Esophagus muscularis mucosa (tissue), 4 donors: Measurements from ENCODE around the gene ALPK3.

Experiments
- EP300 ChIP-seq: sonication (generic); formaldehyde crosslinking; IDR thresholded peaks from one replicate; pipeline ENCODE4 v1.6.1; 2017; ENCODE audit warnings: antibody characterized with exemption
- POLR2A ChIP-seq: fragments of 450-650 bp; IDR thresholded peaks from one replicate; pipeline ENCODE4 v1.6.1; 2017; ENCODE audit warnings: antibody characterized with exemption, moderate library complexity, mild to moderate bottlenecking, low read depth
- TF ChIP-seq, protein P1 (sequence below), 3 experiments: fragments of 200-600 bp in 2 of 3; fragments of 450-650 bp in 1 of 3; sonication (generic) in 2 of 3; IDR thresholded peaks; one replicate each; pipeline ENCODE4 v1.5.1; 2017 to 2019; ENCODE audit warnings: antibody characterized with exemption in 3 of 3, mild to moderate bottlenecking in 2 of 3, moderate library complexity in 1 of 3

DNA sequence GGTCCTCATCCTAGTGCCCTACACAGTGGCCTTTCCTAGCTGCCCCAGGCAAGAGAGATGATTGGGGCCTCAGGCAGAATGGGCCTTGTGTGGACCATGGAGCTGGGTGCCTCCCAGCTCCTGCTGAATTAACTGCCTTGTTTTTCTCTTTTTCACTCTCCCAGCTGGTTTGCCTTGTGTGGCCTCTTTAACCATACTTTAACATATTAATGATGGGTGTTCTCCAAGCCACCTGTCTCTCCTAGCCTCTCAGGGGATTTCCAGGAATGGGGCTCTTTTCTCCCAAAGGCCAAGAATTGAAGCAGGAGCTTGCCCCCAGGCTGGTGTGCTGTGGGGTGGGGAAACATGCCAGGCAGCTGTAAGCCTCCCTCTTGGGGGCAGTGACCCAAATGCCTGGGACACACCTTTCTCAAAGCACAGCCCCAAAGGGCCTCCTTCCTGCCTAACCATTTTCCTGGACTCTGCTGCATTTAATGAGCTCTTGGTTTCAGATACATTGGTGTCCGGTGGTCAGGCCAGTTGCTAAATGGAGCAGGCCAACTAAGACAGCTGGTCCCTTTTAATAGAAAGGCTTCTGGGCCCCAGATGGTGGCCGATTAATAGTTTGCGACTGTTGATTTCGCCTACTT, 5.6 kb downstream of the ALPK3 start:
- TF ChIP-seq, protein P1, sequence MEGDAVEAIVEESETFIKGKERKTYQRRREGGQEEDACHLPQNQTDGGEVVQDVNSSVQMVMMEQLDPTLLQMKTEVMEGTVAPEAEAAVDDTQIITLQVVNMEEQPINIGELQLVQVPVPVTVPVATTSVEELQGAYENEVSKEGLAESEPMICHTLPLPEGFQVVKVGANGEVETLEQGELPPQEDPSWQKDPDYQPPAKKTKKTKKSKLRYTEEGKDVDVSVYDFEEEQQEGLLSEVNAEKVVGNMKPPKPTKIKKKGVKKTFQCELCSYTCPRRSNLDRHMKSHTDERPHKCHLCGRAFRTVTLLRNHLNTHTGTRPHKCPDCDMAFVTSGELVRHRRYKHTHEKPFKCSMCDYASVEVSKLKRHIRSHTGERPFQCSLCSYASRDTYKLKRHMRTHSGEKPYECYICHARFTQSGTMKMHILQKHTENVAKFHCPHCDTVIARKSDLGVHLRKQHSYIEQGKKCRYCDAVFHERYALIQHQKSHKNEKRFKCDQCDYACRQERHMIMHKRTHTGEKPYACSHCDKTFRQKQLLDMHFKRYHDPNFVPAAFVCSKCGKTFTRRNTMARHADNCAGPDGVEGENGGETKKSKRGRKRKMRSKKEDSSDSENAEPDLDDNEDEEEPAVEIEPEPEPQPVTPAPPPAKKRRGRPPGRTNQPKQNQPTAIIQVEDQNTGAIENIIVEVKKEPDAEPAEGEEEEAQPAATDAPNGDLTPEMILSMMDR (IDR thresholded peaks at IDR 0.05) = no peak
- no peak for TF ChIP-seq EP300
- TF ChIP-seq POLR2A = no peak
